OCI-LY1 (cell line): Measurements from ENCODE around the gene FBP2.
"Not testable (repeated sequence)": the region's sequence is repeated elsewhere in the genome, so short reads cannot be mapped to it uniquely, and the experiment has no call there.

Experiments
- H2AFZ ChIP-seq: fragments of 200-600 bp; sonication (generic), shearing (Covaris generic); 2 replicates; pipeline ENCODE4 v1.6.0; 2014; ENCODE audit warnings: antibody characterized with exemption, mild to moderate bottlenecking, low read length
- H3F3A ChIP-seq: fragments of 200-600 bp; sonication (generic), shearing (Covaris generic); 2 replicates; pipeline ENCODE4 v1.6.0; 2014; ENCODE audit warnings: mild to moderate bottlenecking, antibody characterized with exemption, low read length, moderate library complexity; ENCODE audit not compliant: insufficient read depth
- H3K27ac ChIP-seq: fragments of 200-600 bp; sonication (generic); 2 replicates; pipeline ENCODE4 v1.5.1; 2014; ENCODE audit warnings: low read length, mixed run types, mild to moderate bottlenecking, low read depth; ENCODE audit not compliant: poor library complexity, severe bottlenecking
- H3K27me3 ChIP-seq: fragments of 200-600 bp; sonication (generic); 2 replicates; pipeline ENCODE4 v1.6.0; 2014; ENCODE audit warnings: antibody characterized with exemption, mild to moderate bottlenecking, low read length, moderate library complexity; ENCODE audit not compliant: insufficient read depth
- H3K36me3 ChIP-seq: fragments of 200-600 bp; sonication (generic); 2 replicates; pipeline ENCODE4 v1.6.1; 2014; ENCODE audit warnings: mild to moderate bottlenecking, antibody characterized with exemption, low read length, moderate library complexity, mixed read lengths; ENCODE audit not compliant: insufficient read depth
- H3K4me1 ChIP-seq: fragments of 200-600 bp; sonication (generic); 2 replicates; pipeline ENCODE4 v1.5.1; 2014; ENCODE audit warnings: mild to moderate bottlenecking, low read length, moderate library complexity; ENCODE audit not compliant: insufficient read depth, severe bottlenecking
- H3K4me2 ChIP-seq: fragments of 200-600 bp; sonication (generic), shearing (Covaris generic); 2 replicates; pipeline ENCODE4 v1.6.1; 2014; ENCODE audit warnings: low read length
- H3K4me3 ChIP-seq: fragments of 200-600 bp; sonication (generic); 2 replicates; pipeline ENCODE4 v1.5.1; 2014; ENCODE audit warnings: low read length, low read depth, mild to moderate bottlenecking, mixed read lengths; ENCODE audit not compliant: poor library complexity, severe bottlenecking
- H3K79me2 ChIP-seq: fragments of 200-600 bp; shearing (Covaris generic); 2 replicates; pipeline ENCODE4 v1.6.1; 2016; ENCODE audit warnings: mixed run types, low read length, mixed read lengths; ENCODE audit not compliant: insufficient read depth
- H3K9ac ChIP-seq: fragments of 200-600 bp; sonication (generic), shearing (Covaris generic); 2 replicates; pipeline ENCODE4 v1.6.1; 2014; ENCODE audit warnings: mild to moderate bottlenecking, low read length, mixed read lengths
- H3K9me2 ChIP-seq: fragments of 200-600 bp; sonication (generic), shearing (Covaris generic); 2 replicates; pipeline ENCODE4 v1.6.1; 2014; ENCODE audit warnings: low read depth, mild to moderate bottlenecking, low read length, mixed read lengths
- H3K9me3 ChIP-seq: fragments of 200-600 bp; shearing (Covaris generic); 2 replicates; pipeline ENCODE4 v1.6.1; 2014; ENCODE audit warnings: low read length, mixed read lengths
- H4K20me1 ChIP-seq: fragments of 200-600 bp; sonication (generic), shearing (Covaris generic); 2 replicates; pipeline ENCODE4 v1.6.0; 2016; ENCODE audit warnings: mild to moderate bottlenecking, low read length; ENCODE audit not compliant: insufficient read depth
- EZH2 ChIP-seq: fragments of 200-600 bp; sonication (generic), shearing (Covaris generic); IDR thresholded peaks from 2 replicates; pipeline ENCODE4 v1.8.0; 2017; ENCODE audit warnings: borderline replicate concordance, mixed run types, mild to moderate bottlenecking, antibody characterized with exemption, low read length, moderate library complexity, mixed read lengths
- TF ChIP-seq, protein P1 (sequence below): fragments of 200-600 bp; sonication (generic), shearing (Covaris generic); IDR thresholded peaks from 2 replicates; pipeline ENCODE4 v1.5.1; 2017; ENCODE audit warnings: mild to moderate bottlenecking, antibody characterized with exemption, low read length, moderate library complexity, mixed read lengths

The FBP2 gene

GRCh38 chr9:94600715-94601114, 7.1 kb upstream of the FBP2 start:
- Histone ChIP-seq H2AFZ (no peak overlapping the region), H3K4me1 (peaks cover 34% of the 10 kb centered on the region), H3K4me3 (no peak overlapping the region), H3K27me3 (no peaks in the 10 kb centered on the region), H3K36me3 (no peaks in the 10 kb centered on the region), H4K20me1 (no peaks in the 10 kb centered on the region), H3K9me3 (no peaks in the 10 kb centered on the region), H3K79me2 (no peaks in the 10 kb centered on the region), H3K9me2 (no peaks in the 10 kb centered on the region), H3K9ac (no peak overlapping the region), H3F3A (no peaks in the 10 kb centered on the region), H3K27ac (peak overlapping the region; percentile 61), H3K4me2 (no peak overlapping the region)
- no peak for TF ChIP-seq EZH2
- TF ChIP-seq, protein P1, sequence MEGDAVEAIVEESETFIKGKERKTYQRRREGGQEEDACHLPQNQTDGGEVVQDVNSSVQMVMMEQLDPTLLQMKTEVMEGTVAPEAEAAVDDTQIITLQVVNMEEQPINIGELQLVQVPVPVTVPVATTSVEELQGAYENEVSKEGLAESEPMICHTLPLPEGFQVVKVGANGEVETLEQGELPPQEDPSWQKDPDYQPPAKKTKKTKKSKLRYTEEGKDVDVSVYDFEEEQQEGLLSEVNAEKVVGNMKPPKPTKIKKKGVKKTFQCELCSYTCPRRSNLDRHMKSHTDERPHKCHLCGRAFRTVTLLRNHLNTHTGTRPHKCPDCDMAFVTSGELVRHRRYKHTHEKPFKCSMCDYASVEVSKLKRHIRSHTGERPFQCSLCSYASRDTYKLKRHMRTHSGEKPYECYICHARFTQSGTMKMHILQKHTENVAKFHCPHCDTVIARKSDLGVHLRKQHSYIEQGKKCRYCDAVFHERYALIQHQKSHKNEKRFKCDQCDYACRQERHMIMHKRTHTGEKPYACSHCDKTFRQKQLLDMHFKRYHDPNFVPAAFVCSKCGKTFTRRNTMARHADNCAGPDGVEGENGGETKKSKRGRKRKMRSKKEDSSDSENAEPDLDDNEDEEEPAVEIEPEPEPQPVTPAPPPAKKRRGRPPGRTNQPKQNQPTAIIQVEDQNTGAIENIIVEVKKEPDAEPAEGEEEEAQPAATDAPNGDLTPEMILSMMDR = no peak

DNA sequence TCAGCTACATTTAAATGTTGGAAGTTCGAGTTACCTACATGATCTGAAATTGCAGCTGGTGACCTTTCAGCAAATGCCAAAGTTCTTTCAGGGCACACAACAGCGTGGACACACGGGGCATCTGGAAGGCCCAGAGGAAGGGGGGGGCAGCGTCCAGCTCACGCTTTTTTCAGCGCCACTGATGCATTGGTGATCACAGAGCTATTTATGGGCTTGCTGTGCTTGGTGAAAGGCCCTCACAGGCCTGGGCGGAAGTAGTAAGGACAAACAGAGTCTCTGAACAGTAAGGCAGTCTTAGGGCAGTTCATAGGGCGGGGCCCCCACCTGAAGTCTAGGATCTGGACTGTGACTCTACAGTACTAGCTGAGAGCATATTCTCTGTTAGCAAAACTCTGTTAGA, 6.6 kb upstream of the FBP2 start:
- no peak for TF ChIP-seq EZH2
- TF ChIP-seq, protein P1 = no peak
- Histone ChIP-seq H3K27me3 (no peaks in the 10 kb centered on the region), H3K4me1 (peaks cover 34% of the 10 kb centered on the region), H2AFZ (no peak overlapping the region), H3K9me2 (no peaks in the 10 kb centered on the region), H3F3A (no peaks in the 10 kb centered on the region), H3K36me3 (no peaks in the 10 kb centered on the region), H3K4me2 (peak overlapping the region; percentile 15; the same call in 1 of the 2 replicates), H3K27ac (peak overlapping the region; percentile 61), H3K79me2 (no peaks in the 10 kb centered on the region), H3K9ac (no peak overlapping the region), H3K9me3 (no peaks in the 10 kb centered on the region), H3K4me3 (no peak overlapping the region), H4K20me1 (no peaks in the 10 kb centered on the region)

- Histone ChIP-seq H3K9me2 (no peaks in the 10 kb centered on the region), H3K4me1 (peaks cover 33% of the 10 kb centered on the region), H3K36me3 (no peaks in the 10 kb centered on the region), H3K9me3 (no peaks in the 10 kb centered on the region), H3K4me2 (no peak overlapping the region), H3K27ac (peak overlapping the region; percentile 3), H4K20me1 (no peaks in the 10 kb centered on the region), H3K27me3 (no peaks in the 10 kb centered on the region), H3K79me2 (no peaks in the 10 kb centered on the region), H3K9ac (no peak overlapping the region), H2AFZ (no peak overlapping the region), H3K4me3 (no peak overlapping the region), H3F3A (no peaks in the 10 kb centered on the region)
- TF ChIP-seq, protein P1 = no peak
- no peak for TF ChIP-seq EZH2
Observed at GRCh38 chr9:94599102-94599501, 5.5 kb upstream of the FBP2 start.

GRCh38 chr9:94592683-94593082, 941 bp downstream of the FBP2 start:
- not testable (repeated sequence) for H3K9me2 ChIP-seq, H2AFZ ChIP-seq, H3K79me2 ChIP-seq, H3K9ac ChIP-seq, H3K4me3 ChIP-seq, H3F3A ChIP-seq, H3K9me3 ChIP-seq, H4K20me1 ChIP-seq, H3K36me3 ChIP-seq, H3K4me2 ChIP-seq, H3K4me1 ChIP-seq, H3K27ac ChIP-seq
- H3K27me3 ChIP-seq = peaks cover 11% of the 10 kb centered on the region; the same call in 1 of the 2 replicates
